ENCODE data around the gene CELSR1. TPM values are rescaled to one million over a fixed set of nuclear protein-coding genes. Genes with fewer than 3 reads are reported as not detected.

The CELSR1 gene
- total RNA-seq, 1 experiment from 2014 or later: 22.6 TPM

GRCh38 chr22:46442217-46442853, 95.1 kb downstream of the CELSR1 start:
- Histone ChIP-seq H2BK20ac (ENCODE audit: low read depth, low read length, poor library complexity, severe bottlenecking) (no peak overlapping the region), H3K27me3 (ENCODE audit: insufficient read depth, low read length) (no peaks in the 10 kb centered on the region), H3K23me2 (ENCODE audit: insufficient read length, low read depth, low read length, poor library complexity, severe bottlenecking) (no peaks in the 10 kb centered on the region), H3K4ac (ENCODE audit: low read depth, low read length) (no peak overlapping the region), H3K79me1 (ENCODE audit: insufficient read depth, low read depth, low read length, poor library complexity, severe bottlenecking) (no peaks in the 10 kb centered on the region), H2BK12ac (ENCODE audit: insufficient read length, low read depth, low read length) (no peak overlapping the region), H3K9ac (ENCODE audit: extremely low read depth, insufficient read length, low read length) (no peak overlapping the region), H3K14ac (ENCODE audit: insufficient read depth, low read length) (no peak overlapping the region), H3K4me1 (ENCODE audit: insufficient read depth, low read length) (peaks cover 7% of the 10 kb centered on the region; the same call in 1 of the 2 replicates), H2AFZ (ENCODE audit: low read length) (no peak overlapping the region), H3K18ac (ENCODE audit: insufficient read length, low read depth, low read length) (no peak overlapping the region), H2BK120ac (ENCODE audit: low read depth, low read length, poor library complexity, severe bottlenecking) (no peak overlapping the region), H4K5ac (ENCODE audit: insufficient read length, low read depth, low read length) (no peak overlapping the region), H2AK5ac (ENCODE audit: insufficient read length, low read length) (no peak overlapping the region), H2BK5ac (ENCODE audit: insufficient read length, low read length) (no peak overlapping the region), H3K4me2 (ENCODE audit: insufficient read depth, insufficient read length, low read length) (no peak overlapping the region), H4K91ac (ENCODE audit: insufficient read length, low read depth, low read length) (no peak overlapping the region), H4K20me1 (ENCODE audit: control insufficient read depth, insufficient read depth, insufficient read length) (no peaks in the 10 kb centered on the region), H2BK15ac (ENCODE audit: low read depth, low read length) (no peak overlapping the region), H3K23ac (ENCODE audit: insufficient read length, low read depth, low read length) (no peak overlapping the region), H3K27ac (ENCODE audit: insufficient read length, low read depth, low read length) (no peak overlapping the region), H3K79me2 (ENCODE audit: insufficient read depth, low read length) (no peaks in the 10 kb centered on the region), H3K9me3 (ENCODE audit: control insufficient read depth, low read depth, low read length) (no peaks in the 10 kb centered on the region), H4K8ac (replicated peaks; ENCODE audit: insufficient read length, low read depth, low read length) (no peak overlapping the region), H3K56ac (ENCODE audit: insufficient read length, low read depth, low read length) (no peak overlapping the region), H3T11ph (ENCODE audit: low read length) (no peak overlapping the region)
- no CpG with 5 or more reads among the region's 14 CpGs for WGBS (ENCODE audit: extremely low coverage, insufficient read length, low lambda C conversion rate)
- no peaks in the 10 kb centered on the region; the same call in 1 of the 2 replicates for H3K27me3 Mint-ChIP-seq (ENCODE audit: low read depth)
- peaks cover 18 to 34% of the 10 kb centered on the region in 2 experiments for H3K4me1 Mint-ChIP-seq
- H3K9me3 Mint-ChIP-seq: no peaks in the 10 kb centered on the region; a peak in 1 of 5 replicates
- no peak for DNase-seq
- H3K4me3 Mint-ChIP-seq: no peak overlapping the region
- TF ChIP-seq CTCF (conservative IDR thresholded peaks at IDR 0.05): no peak
- H3K36me3 Mint-ChIP-seq (ENCODE audit: insufficient read depth in 1 of 3, low read depth in 3 of 3): peaks cover 0 to 3% (median 0%) of the 10 kb centered on the region in 3 experiments; a peak in 2 of 7 replicates
- H3K27ac Mint-ChIP-seq: no peak overlapping the region; a peak in 1 of 7 replicates

Measured in H9 (cell line).